HG03442 (cell line): Measurements from ENCODE around the gene AGAP3.

Experiments used
- ATAC-seq: cut with Tn5 transposase; IDR thresholded peaks from one replicate; pipeline ENCODE4 v1.9.1; 2021; ENCODE audit warnings: mild to moderate bottlenecking, moderate library complexity; ENCODE audit not compliant: unreplicated experiment

The AGAP3 gene

DNA sequence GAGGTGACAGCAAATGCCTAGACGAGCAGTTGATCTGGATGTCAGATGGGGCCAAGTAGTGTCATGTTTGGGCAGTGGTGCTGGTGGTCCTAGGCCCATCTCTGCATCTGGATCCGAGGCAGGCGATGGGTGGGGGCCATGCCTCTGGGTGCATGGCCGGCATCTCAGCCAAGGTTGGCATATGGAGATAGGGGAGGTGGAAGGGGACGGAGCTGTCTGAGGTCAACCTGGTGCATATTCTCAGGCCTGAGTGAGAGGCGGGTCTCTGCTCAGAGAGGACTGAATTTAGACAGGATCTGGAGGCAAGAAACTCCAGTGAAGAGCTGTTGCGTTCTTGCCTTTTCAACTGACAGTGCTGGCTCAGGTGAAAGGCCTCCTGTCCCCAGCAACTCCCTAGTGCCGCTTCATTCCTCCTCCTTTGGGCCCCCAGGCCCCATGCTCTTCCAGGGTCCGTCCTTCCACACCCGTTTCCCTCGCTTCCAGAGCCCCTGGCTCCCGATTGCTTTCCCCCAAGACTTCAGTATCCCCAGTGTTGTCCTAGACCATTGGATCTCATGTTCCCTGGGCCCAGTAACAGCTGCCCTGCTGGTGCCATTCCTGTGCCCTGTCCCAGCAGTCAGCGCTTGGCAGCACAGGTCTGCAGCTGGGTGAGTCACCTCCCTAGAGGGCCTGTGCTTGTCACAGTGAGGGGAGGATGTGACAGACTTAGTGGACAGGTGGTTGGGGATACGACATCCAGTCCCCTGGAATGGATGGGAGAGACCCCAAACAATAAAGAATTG, 48.7 kb downstream of the AGAP3 start:
- no peak for ATAC-seq

GRCh38 chr7:151135525-151135845, 49.2 kb downstream of the AGAP3 start:
- ATAC-seq = no peak

- ATAC-seq = no peak
These were observed 49.9 kb downstream of the AGAP3 start for GRCh38 chr7:151135866-151136843.

DNA sequence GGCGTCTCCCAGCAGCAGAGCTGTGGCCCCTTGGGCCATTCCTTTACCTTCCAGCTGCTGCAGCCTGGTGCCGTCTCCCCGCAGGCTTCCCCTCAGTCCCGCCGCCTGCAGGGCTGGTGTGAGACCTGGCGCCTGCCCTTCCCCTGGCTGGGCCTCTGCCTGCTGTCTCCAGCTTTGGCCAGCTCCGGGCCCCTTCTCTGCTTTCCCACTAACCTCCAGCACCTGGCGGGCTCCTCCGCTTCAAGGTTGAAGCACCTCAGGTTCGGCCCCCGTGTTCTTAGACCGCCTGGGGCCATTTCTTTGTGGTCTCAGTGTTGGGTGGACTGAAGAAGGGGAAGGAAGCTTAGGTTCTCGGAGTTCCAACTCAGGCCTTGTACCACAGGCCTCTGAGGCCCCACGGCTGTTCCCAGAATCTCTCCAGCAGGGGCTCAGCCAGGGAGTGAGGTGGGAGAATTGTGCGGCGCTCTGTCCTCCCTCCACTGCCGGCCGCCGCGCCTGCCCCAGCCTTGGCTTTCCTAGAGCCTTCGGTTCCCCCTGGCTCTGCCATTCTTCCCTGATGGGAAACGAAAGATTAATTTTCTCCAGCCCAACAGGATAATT, 50.9 kb downstream of the AGAP3 start:
- no peak for ATAC-seq

DNA sequence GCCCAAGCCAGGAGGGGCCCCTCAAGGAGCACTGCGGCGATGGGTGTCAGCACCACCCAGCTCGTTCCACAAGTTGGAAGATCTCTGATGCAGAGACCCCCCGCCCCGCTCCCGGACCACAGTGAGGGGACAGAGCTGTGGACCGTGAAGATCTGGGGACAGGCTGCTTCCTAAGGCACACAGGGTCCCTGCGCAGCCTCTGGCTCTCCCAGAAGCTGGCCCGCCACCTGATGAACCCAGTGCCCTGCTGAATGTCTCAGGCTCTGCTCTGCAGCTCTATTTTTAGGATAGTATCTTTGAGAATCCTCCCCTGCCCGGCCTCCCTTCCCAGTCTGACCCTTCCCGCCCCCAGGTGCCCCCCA, 51.5 kb downstream of the AGAP3 start:
- ATAC-seq = no peak

DNA sequence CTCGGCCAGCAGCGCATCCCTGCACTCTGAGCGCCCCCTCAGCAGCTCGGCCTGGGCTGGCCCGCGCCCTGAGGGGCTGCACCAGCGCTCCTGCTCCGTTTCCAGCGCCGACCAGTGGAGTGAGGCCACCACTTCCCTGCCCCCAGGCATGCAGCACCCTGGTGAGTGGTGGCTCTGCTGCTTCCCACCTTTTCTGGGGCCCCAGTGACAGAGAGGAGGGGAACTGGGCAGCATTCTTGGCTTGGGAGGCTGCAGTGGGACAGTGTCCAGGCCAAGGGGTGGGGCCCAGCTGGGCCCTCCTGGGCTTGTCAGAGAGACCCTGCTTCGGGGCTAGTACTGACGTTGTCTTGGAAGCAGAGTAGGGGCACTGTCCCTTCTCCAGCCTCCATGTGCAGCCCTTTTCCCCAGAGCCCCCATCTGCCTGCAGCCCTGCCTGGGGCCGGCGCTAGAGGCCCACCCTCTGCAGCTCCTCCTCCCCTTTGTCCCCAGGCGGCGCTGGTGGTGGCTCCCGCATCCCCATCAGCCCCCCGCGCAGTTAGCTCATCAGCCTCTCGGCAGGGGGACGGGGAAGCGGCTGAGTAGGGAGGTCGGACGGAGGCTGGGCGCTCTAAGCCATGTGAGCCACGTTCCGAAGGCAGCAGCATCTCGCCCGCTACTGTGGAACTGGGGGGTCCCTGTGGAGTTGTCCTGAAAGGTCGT, 52.0 kb downstream of the AGAP3 start:
- no peak for ATAC-seq

DNA sequence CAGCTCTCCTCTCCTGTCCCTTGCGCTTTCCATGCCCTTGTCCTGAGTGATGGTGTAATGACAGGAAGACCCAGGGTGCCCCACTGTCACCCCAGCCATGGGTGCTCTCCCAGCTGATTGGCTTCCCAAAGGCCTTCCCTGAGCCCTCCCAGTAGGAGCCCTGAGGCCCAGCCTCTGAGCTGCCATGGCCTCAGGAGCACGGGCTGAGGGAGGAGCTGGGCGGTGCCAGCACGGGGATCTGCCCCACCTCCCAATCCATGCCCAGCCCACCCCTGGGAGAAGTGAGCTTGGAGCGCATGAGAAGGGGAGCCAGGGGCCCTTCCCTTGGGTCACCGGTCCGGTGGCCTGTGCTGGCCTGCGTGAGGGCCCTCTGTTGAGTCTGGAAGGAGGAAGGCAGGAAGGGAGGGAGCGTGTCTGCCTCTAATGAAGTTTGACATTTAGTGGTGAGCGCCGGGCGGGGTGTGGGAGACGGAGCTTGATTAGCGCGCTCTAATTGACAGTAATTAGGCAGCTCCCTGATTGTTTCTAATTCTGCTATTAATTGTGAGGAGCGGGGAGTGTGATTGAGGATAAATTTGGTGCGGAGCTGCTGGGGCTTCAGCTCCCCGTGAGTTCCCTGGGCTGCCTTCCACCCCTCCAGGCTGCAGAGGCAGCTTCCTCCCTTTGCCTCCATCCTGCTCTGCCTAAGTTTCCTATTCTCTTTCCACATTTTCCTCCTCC, 53.0 kb downstream of the AGAP3 start:
- no peak for ATAC-seq

- ATAC-seq = no peak
These were observed 53.5 kb downstream of the AGAP3 start for GRCh38 chr7:151139791-151140190.

- ATAC-seq = no peak
These were observed 54.6 kb downstream of the AGAP3 start for GRCh38 chr7:151140826-151141225.

GRCh38 chr7:151141311-151141854, 55.1 kb downstream of the AGAP3 start:
- no peak for ATAC-seq

DNA sequence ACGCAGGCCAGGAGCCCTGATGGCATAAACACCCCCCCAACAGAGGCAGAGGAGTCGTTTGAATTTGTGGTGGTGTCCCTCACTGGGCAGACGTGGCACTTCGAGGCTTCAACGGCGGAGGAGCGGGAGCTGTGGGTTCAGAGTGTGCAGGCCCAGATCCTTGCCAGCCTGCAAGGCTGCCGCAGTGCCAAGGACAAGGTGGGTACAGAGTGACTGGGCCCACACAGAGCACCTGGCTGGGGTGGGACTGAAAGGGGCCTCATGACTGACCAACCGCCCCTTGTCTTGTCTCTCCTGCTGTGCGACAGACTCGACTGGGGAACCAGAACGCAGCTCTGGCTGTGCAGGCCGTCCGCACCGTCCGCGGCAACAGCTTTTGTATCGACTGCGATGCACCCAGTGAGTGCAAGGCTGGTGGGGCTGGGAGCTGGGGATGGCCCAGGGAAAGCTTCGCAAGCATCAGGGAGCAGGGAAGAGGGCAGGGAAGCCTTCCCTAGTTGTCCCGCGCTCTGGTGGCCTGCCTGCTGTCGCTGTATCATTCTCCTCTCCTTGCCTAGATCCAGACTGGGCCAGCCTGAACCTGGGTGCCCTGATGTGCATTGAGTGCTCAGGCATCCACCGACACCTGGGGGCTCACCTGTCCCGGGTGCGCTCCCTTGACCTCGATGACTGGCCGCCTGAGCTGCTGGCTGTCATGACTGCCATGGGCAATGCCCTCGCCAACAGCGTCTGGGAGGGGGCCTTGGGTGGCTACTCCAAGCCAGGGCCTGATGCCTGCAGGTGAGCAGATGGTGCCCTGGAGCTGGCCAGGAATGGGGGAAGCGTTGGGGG, 55.8 kb downstream of the AGAP3 start:
- ATAC-seq = no peak

DNA sequence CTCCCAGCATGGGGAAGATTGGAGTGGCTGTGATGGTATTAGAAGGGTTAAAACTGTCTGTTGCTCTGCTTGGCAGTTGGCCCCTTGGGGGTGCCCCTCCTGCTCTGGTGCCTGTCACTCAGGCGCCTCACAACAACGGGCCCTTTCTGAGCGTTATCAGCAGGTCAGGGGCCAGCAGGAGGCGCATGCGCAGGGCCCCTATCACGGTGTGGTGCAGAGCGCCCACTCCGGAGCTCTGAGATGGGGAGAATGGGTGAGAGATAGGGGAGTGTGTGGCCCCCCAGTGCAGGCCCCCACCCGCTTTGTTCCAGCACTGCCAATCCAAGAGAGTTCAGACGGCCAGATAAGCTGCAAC, 56.4 kb downstream of the AGAP3 start:
- no peak for ATAC-seq

- no peak for ATAC-seq
These were observed 57.2 kb downstream of the AGAP3 start for GRCh38 chr7:151143261-151144015.

GRCh38 chr7:151144387-151144786, 58.1 kb downstream of the AGAP3 start:
- ATAC-seq = no peak

- ATAC-seq = no peak
These were observed 60.5 kb downstream of the AGAP3 start for GRCh38 chr7:151146761-151147160.

GRCh38 chr7:151148319-151149259, 62.3 kb downstream of the AGAP3 start:
- no peak for ATAC-seq

GRCh38 chr7:151150388-151150787, 64.1 kb downstream of the AGAP3 start:
- ATAC-seq = no peak
